Muscle layer of duodenum (tissue), 2 donors: Measurements from ENCODE around the gene SVBP.
A peak's percentile ranks its signal among the peaks of the same experiment; 100 is the strongest.
"Not testable (repeated sequence)": the region's sequence is repeated elsewhere in the genome, so short reads cannot be mapped to it uniquely, and the experiment has no call there.

Experiments used
- H3K27ac ChIP-seq: one replicate; pipeline ENCODE4 v1.7.0; 2013; ENCODE audit warnings: mild to moderate bottlenecking, low read length
- H3K27me3 ChIP-seq: one replicate; pipeline ENCODE4 v1.7.0; 2013; ENCODE audit warnings: low read depth, mild to moderate bottlenecking, control low read depth, low read length
- H3K36me3 ChIP-seq, 2 donors: one replicate each; pipeline ENCODE4 v1.7.0; 2013; ENCODE audit warnings: low read length in 2 of 2, control low read depth in 1 of 2, mild to moderate bottlenecking in 1 of 2; ENCODE audit not compliant: insufficient read depth in 2 of 2, control insufficient read depth in 1 of 2
- H3K4me1 ChIP-seq, 2 donors: one replicate each; pipeline ENCODE4 v1.7.0; 2013; ENCODE audit warnings: low read length in 2 of 2, mild to moderate bottlenecking in 2 of 2, control low read depth in 1 of 2, moderate library complexity in 1 of 2; ENCODE audit not compliant: insufficient read depth in 2 of 2, control insufficient read depth in 1 of 2
- H3K4me3 ChIP-seq, 2 donors: one replicate each; pipeline ENCODE4 v1.7.0; 2013; ENCODE audit warnings: low read length in 2 of 2, low read depth in 1 of 2, mild to moderate bottlenecking in 1 of 2
- H3K9me3 ChIP-seq, 2 donors: one replicate each; pipeline ENCODE4 v1.7.0; 2013; ENCODE audit warnings: low read length in 2 of 2, control low read depth in 1 of 2, mild to moderate bottlenecking in 1 of 2; ENCODE audit not compliant: control insufficient read depth in 1 of 2
- donor health status: healthy.

The SVBP gene, protein sequence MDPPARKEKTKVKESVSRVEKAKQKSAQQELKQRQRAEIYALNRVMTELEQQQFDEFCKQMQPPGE

DNA sequence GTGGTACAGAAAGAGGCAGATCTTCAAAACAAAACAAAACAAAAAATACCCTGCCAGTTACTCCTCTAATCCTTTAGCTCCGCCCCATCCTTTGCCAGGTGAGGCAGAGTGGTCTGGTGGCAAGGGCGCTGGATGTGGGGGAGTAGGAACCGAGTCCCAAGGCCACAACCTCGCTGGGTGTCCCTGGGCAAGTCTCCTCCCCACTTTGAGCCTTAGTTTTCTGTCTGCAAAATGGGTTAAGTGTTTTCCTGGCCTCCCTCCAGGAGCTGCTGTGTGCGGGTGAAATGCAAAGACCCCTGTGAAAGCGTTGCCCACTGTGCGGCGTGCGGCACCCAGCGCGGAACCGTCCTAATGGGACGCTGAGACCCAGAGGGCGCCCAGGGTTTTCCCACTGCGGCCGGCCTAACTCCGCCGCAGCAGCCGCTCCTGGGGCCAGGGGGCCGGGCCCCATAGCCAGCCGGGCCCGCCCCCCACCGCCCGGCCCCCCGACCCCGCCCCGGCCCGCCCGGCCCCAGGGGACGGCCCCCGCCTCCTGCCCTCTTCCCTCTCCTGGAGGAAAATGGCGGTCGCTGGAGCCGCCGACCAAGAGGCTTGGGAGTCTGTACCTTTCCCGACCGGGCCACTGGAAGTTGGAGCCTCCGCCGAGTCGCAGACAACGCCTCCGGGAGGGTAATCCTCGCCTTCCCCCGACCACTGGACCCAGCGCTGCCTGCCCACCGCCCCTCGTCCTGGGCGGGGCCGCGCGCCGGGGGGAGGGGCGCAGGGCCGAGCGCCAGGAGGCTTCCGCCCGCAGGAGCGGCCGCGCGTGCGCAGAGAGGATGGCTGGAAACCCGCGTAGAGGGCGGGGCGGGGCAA, at the start of gene SVBP, which contains the start of gene ERMAP:
Gene SVBP, minus strand, starts transcription at position 813 of the 855 bp plus-strand sequence. CDS start 853 bp downstream, outside the sequence.
Gene ERMAP, plus strand, starts transcription at position 538 of the 855 bp plus-strand sequence. CDS start 13,327 bp downstream, outside the sequence.
- Histone ChIP-seq H3K36me3 (no peaks in the 10 kb centered on the region), H3K9me3 (no peaks in the 10 kb centered on the region), H3K27ac (peak within 1 kb of the TSS; percentile 84), H3K4me3 (peak within 1 kb of the TSS; percentile 88 to 90), H3K4me1 (peaks cover 11 to 14% of the 10 kb centered on the region in 2 donors), H3K27me3 (no peaks in the 10 kb centered on the region)

DNA sequence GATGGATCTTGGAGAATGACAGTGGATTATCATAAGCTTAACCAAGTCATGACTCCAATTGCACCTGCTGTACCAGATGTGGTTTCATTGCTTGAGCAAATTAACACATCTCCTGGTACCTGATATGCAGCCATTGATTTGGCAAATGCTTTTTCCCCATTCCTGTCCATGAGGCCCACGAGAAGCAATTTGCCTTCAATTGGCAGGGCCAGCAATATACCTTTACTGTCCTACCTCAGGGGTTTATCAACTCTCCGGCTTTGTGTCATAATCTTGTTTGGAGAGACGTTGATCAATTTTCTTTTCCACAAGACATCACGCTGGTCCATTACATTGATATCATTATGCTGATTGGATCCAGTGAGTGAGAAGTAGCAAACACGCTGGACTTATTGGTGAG, 49.4 kb upstream of the SVBP start:
- no peaks in the 10 kb centered on the region for H3K27me3 ChIP-seq
- H3K36me3 ChIP-seq: no peaks in the 10 kb centered on the region
- H3K9me3 ChIP-seq: no peaks in the 10 kb centered on the region
- no peaks in the 10 kb centered on the region for H3K4me1 ChIP-seq
- no peak overlapping the region for H3K27ac ChIP-seq
- H3K4me3 ChIP-seq: no peak overlapping the region

DNA sequence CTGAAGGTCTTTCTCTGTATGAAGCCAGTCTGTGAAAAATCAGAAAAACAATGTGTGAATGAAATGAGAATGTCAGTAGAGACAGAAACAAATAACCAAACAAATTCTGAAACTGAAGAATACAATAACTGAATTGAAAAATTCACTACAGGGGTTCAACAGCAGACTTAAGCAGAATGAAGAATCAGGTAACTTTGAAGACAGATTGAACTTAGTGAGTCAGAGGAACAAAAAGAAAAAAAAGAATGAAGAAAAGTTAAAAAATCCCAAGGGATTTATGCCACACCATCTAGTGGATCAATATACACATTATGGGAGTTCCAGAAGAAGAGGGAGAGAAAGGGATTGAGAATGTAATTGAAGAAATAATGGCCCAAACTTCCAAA, 43.8 kb upstream of the SVBP start:
- H3K4me1 ChIP-seq: no peaks in the 10 kb centered on the region
- no peak overlapping the region for H3K4me3 ChIP-seq
- H3K27me3 ChIP-seq: no peaks in the 10 kb centered on the region
- no peaks in the 10 kb centered on the region for H3K36me3 ChIP-seq
- no peak overlapping the region for H3K27ac ChIP-seq
- H3K9me3 ChIP-seq: no peaks in the 10 kb centered on the region

DNA sequence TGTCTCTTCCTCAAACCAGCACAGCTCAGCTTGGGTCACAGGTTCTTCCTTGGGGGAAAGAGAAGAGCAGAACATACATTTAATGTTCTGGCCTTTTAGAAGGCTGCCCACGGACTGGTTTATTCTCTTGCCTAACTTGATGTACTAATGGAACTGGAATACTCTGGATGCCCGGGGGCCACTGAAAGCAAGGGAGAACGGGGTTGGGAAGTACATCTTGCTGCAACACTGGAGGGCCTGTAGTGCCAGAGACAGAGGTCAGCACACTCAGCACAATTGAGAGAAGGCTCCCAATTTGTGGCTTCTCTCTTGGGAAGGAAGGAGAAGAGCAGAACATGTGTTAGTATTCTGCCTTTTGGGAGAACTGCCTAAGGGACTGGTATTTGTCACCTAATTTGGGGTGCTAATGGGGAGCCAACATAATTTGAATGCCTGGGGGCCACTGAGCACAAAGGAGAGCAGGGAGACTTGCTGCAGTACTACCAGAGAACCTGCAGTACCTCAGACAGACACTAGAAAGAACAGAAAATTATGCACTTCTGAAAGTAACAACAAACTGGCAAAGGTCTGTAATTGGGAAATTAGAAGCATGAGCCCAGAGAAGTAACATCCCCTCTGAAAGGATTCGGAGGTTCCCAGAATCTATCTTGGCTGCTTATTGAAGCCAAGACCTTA, 43.3 kb upstream of the SVBP start:
- Histone ChIP-seq H3K27me3 (no peaks in the 10 kb centered on the region), H3K9me3 (no peaks in the 10 kb centered on the region), H3K36me3 (no peaks in the 10 kb centered on the region), H3K4me1 (no peaks in the 10 kb centered on the region), H3K4me3 (no peak overlapping the region), H3K27ac (no peak overlapping the region)

DNA sequence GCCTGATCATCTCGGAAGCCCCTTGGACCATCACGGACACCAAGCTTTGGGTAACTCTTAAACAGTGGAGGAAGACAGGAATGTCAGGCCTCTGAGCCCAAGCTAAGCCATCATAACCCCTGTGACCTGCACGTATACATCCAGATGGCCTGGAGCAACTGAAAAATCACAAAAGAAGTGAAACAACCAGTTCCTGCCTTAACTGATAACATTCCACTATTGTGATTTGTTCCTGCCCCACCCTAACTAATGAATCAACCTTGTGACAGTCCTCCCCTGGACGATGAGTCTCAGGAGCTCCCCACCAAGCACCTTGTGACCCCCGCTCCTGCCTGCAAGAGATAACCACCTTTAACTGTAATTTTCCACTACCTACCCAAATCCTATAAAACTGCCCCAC, 42.2 kb upstream of the SVBP start:
- H3K27me3 ChIP-seq, H3K9me3 ChIP-seq, H3K27ac ChIP-seq: not testable (repeated sequence)

DNA sequence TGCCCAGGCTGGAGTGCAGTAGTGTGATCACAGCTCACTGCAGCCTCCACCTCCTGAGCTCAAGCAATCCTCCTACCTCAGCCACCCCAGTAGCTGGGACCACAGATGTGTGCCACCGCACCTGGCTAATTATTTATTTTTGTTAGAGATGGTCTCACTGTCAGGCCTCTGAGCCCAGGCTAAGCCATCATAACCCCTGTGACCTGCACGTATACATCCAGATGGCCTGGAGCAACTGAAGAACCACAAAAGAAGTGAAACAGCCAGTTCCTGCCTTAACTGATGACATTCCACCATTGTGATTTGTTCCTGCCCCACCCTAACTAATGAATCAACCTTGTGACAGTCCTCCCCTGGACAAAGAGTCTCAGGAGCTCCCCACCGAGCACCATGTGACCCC, 39.4 kb upstream of the SVBP start:
- H3K4me3 ChIP-seq, H3K36me3 ChIP-seq, H3K27ac ChIP-seq, H3K9me3 ChIP-seq, H3K27me3 ChIP-seq, H3K4me1 ChIP-seq: not testable (repeated sequence)

More for the DNA sequence above, 42.2 kb upstream of the SVBP start:
- not testable (repeated sequence) for H3K4me1 ChIP-seq, H3K36me3 ChIP-seq, H3K4me3 ChIP-seq

DNA sequence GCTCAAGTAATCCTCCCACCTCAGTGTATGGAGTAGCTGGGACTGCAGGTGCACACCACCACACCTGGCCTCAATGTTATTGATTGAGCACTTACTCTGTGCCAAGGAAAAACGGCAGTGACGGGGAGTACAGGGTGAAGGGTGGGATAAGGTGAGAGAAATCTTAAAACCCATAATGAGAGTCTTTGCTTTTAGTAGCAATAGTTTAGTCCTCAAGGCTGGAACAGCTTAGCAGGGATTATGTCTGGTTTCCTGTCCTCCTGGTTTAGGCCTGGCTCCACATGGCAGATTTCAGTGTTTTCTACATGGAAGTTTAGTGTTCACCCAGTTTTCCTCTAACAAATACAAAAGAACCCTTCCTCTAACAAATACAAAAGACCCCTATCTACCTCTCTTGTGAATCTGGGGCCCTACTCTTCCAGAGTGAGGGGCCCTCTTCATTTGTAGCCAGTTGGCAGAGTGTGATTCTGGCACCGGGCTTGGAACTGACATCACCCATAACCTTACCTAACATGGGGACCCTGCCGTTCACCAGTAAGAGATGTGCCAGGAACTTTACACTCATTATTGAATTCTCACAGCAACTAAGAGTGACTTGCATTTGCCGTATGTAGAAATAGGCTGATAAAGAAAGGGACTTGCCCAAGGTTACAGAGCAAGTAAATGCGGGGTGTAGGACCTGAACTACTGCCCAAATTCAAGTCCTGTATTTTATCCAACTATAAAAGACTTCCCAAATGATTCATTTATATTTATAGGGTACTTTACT, 36.1 kb upstream of the SVBP start:
- Histone ChIP-seq H3K27ac (no peak overlapping the region), H3K4me3 (no peak overlapping the region), H3K27me3 (no peaks in the 10 kb centered on the region), H3K9me3 (peaks cover 0 to 5% of the 10 kb centered on the region in 2 donors), H3K36me3 (peaks cover 4 to 27% of the 10 kb centered on the region in 2 donors), H3K4me1 (no peaks in the 10 kb centered on the region)

DNA sequence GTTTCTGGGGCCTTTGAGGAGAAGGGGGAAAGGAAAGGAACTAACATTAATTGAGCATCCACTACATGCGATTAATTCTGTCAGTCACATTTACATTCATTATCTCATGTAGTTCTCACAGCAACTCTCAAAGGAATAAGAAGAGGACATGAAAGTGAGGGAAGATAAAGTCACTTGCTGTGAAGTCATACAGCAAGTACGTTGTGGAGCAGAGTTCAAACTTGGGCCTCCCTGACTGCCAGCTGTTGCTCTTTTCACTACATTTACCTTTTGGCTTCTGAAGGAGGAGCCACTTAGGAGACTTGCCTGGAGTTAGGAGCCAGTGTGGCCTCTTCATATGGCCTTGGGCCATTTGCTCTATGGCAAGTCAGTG, 35.4 kb upstream of the SVBP start:
- no peak overlapping the region for H3K27ac ChIP-seq
- no peaks in the 10 kb centered on the region for H3K27me3 ChIP-seq
- no peak overlapping the region for H3K4me3 ChIP-seq
- H3K9me3 ChIP-seq: peaks cover 0 to 5% of the 10 kb centered on the region in 2 donors
- peaks cover 4 to 27% of the 10 kb centered on the region in 2 donors for H3K36me3 ChIP-seq
- H3K4me1 ChIP-seq: peaks cover under 1 to 6% of the 10 kb centered on the region in 2 donors

DNA sequence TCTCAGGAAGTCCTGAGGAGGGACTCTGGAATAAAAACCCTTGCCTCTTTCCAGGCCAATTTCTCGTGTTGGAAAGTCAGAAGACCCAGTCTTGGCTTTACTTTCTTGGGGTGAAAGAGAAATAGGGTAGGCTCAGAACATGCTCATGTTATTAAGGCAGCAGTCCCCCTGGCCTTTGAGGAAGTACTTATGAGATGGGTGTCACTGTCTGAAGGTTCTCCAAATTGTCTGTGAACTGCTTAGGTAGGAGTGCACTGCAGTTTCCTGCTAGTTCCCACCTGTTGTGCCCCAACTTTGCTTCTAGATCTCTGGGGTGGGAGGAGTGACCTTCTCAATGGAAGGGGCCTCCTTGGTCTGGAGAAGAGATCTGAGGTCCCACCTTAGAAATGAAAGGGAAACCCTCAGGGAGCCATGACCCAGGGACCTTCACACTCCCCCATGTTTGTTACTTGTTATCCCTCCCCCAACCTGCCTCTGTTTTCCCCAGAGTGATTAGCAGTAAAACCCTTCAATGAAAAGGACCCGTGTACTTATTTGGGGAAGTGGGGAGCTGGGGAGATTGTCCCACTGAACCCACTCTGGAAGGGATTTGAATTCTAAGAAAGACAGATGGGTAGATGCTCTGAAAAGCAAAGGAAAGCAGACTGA, 34.9 kb upstream of the SVBP start:
- Histone ChIP-seq H3K27me3 (no peaks in the 10 kb centered on the region), H3K27ac (no peak overlapping the region), H3K4me3 (no peak overlapping the region), H3K4me1 (peaks cover 5 to 9% of the 10 kb centered on the region in 2 donors), H3K36me3 (peaks cover 4 to 27% of the 10 kb centered on the region in 2 donors), H3K9me3 (peaks cover 0 to 5% of the 10 kb centered on the region in 2 donors)

DNA sequence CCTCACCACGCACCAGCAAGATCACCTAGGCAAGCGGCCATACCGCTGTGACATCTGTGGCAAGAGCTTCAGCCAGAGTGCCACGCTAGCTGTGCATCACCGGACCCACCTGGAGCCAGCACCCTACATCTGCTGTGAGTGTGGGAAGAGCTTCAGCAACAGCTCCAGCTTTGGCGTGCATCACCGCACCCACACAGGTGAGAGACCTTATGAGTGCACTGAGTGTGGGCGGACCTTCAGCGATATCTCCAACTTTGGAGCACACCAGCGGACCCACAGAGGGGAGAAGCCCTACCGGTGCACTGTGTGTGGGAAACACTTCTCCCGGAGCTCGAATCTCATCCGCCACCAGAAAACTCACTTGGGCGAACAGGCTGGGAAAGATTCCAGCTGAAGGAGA, 34.2 kb upstream of the SVBP start:
- Histone ChIP-seq H3K9me3 (peaks cover 0 to 5% of the 10 kb centered on the region in 2 donors), H3K27me3 (no peaks in the 10 kb centered on the region), H3K27ac (no peak overlapping the region), H3K4me3 (peak overlapping the region in 1 of 2 donors; percentile 14), H3K4me1 (peaks cover 5 to 9% of the 10 kb centered on the region in 2 donors), H3K36me3 (peaks cover 4 to 27% of the 10 kb centered on the region in 2 donors)
